Stimulated activated CD8-positive, alpha-beta memory T cell treated with anti-CD3 and anti-CD28 coated beads, Interleukin-12 subunit alpha, Interleukin-12 subunit beta, amount 100 ng/mL, for 24 hours (primary cell): ENCODE measurements around the gene CCL4.
"Not testable (repeated sequence)": the region's sequence is repeated elsewhere in the genome, so short reads cannot be mapped to it uniquely, and the experiment has no call there.

Experiments
- DNase-seq: peaks from one replicate; pipeline ENCODE4 v3.0.0-alpha.2; 2020; ENCODE audit errors: extremely low read depth

CCL4 gene

DNA sequence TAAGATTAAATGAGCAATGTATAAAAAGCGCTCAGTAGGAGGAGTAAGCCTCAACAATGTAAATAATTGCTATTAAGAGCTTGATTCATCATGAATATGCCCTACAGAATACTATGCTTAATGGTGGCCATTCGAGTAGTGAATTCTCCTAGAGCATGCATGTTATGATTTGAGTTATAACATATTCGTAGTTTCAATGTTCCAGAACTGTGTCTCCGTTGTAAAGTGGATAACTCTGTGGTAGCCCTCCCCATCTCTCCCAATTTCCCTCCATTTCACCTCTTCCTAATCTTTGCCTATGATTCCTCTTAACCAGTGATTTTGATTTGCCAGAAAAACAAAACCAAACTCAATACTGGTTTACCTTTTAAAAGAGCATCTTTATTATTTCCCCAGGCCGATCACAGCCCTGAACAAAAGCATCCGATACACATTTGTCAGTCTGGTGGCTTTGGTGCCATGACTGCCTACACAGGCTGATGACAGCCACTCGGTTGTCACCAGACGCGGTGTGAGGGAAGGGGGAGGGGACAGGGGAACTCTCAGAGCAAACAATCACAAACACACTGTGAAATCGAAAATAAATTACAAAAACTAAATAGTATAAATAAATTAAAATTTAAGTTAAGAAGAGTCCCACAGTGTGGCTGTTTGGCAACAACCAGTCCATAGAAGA is 15.6 kb upstream of the CCL4 start:
- not testable (repeated sequence) for DNase-seq

DNA sequence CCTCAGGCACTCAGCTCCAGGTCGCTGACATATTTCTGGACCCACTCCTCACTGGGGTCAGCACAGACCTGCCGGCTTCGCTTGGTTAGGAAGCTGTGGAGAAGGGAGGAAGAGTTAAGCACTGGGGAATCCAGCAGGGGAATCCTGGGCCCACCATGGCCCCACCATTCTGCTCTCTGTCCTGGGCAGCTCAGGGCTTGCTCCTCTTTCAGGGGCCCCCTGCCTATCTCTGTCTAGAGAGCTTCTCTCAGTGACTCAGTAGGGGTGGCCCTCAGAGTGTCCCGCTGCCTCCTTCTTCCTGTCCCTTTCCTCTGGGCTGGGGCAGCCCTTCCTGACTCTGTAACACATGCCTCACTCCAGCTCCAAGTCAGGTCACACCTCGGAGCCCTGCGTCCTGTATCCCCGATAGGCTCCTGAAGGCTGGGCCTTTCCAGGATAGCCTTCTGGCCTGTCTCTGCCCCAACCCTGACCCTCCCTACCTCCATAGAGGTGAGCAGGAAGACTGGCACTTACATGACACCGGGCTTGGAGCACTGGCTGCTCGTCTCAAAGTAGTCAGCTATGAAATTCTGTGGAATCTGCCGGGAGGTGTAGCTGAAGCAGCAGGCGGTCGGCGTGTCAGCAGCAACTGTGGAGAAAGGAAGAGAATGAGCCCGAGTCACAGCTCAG is 14.8 kb upstream of the CCL4 start:
- DNase-seq, result no peak

- DNase-seq, result no peak
Observed at GRCh38 chr17:36089339-36089865, 14.2 kb upstream of the CCL4 start.

DNA sequence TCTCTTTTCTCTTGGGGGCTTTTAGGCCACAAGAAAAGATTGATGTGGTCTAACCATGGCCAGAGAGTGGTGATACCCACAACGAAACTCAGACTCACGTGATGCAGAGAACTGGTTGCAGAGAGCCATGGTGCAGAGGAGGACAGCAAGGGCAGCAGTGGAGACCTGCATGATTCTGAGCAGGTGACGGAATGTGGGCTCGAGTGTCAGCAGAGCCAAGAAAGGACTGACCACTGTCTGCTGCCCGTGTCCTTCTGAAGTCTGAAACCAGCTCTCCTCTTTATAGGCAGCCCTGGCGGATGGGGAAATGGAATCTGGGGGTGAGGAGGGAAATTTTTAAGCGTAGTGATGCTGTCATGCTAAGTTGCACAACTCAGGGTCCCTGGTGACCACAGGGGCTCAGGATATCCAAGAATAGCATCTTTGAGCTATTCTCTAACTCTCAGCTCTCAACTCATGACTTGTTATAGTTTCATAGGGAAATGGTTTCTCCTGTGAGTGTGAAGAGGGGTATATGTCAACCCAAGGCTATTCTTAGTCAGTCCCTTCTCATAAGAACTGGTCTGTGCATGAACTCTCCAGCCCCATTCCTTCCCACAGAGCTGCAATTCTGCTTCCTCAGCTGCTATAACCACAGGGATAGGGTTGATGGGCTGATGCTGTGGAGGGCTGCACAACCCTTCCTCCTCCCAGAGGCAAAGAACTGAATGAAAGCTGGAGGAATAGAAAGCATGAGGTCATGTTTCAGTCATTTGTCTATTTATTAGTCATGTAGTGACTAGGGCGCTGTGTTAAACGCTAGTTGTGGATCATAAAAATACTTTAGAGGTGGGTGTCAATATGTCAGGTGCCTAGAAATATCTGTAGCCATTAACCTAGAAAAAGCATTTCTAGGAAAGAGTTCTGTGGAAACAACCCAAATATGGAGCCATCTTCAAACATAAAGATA is 13.5 kb upstream of the CCL4 start, which contains the start of gene CCL3:
TSS of gene CCL3 (minus strand) at position 256 of the 949 bp plus-strand sequence. CDS start at position 171, 85 bp downstream.
- peak; percentile 22 for DNase-seq

DNA sequence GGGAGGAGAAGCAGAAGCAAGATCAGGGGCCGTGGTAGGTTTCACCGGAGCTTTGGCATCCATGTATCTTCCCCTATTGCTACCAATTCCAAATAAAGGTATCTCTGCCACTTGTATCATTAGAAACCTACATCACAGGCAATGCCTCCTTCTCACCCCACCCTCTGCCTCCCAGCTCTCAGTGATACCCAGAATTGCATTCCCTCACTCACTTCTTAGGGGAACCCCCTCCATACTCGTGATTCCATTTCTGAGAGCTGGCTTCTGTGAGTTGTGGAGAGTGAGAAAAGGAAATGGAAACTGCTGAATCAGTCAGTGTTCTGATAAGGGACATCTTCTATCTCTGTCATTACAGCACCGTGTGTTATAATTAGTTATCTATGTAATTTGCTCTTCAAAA is 11.4 kb upstream of the CCL4 start:
- DNase-seq, result no peak

DNA sequence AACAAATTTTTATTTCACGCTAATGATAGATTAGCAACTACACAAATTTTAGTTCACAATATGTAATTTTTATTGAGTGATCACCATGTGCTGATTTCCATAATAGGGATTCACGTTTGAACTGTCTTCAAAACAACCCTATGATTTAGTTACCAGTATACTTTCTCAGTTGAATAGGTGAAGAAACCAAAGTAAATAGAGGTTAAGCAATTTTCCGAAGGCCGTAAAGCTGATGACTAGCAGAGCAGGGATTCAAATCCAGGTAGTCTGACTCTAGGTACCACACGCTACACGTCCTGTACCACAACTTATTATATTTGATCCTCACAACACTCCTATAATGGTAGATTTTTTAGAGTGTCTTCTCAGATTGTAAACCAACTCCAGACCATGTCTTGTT is 10.9 kb upstream of the CCL4 start:
- DNase-seq, result not testable (repeated sequence)

- no peak for DNase-seq
Observed at GRCh38 chr17:36094232-36094631, 9.4 kb upstream of the CCL4 start.

GRCh38 chr17:36094746-36095145 is 8.9 kb upstream of the CCL4 start:
- no peak for DNase-seq

- no peak for DNase-seq
Observed at GRCh38 chr17:36095992-36096391, 7.6 kb upstream of the CCL4 start.

DNA sequence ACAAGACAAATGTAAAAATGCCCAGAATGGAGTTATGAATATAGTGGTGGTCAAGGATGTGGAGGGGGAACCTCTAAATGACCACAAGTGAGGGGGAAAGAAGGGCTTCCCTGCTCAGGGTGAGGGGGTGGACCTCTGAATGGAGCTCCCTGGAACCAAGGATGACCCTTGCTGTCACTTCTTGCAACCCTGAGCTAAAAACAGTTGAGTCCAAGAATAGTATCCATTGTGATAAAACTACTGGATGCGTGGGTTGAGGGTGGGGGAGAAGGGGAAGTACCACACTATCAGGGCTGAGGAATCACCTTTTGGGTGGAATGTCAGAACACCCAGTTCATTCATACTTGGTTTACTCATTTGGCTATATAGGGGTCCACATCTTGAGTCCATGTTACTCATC is 4.6 kb upstream of the CCL4 start:
- not testable (repeated sequence) for DNase-seq

DNA sequence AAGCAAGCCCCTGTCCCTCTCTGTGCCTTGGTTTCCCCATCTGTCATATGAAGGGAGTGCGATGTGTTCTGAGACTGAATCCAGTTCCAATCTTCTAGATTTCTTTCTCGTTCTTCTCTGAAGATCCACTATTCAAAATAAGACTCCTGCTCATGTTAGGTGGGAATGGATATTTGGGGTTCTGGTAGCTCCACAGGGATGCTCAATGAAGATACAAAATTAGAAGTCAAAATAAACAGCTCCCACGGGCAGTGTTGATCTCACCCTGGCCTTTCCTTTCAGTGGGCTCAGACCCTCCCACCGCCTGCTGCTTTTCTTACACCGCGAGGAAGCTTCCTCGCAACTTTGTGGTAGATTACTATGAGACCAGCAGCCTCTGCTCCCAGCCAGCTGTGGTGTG is 619 bp downstream of the CCL4 start:
- DNase-seq, result not testable (repeated sequence)

DNA sequence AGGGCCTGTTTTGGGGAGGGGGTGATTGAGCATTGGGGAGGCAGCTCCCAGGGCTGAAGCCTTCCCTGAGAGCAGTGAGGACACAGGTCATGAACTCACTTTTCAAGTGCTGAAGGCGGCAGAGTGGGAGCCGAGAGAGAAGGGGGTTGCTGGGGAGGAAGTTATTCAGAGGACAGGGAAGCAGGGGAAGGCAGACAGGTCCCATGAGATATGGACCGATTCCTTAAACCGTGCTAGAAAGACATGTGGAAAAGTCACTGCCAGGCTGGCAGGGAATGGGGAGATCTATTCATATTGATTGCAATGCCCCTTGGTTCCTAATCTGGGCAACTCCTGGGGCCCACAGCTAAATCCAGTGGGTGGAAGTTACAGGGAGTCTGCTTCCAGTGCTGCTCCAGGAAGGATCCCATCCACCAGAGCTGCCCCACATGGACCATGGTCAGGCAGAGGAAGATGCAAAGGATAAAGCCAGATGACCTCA is 1.1 kb downstream of the CCL4 start:
- no peak for DNase-seq

GRCh38 chr17:36105781-36106492 is 2.3 kb downstream of the CCL4 start:
- no peak for DNase-seq

GRCh38 chr17:36106493-36106835 is 2.8 kb downstream of the CCL4 start:
- DNase-seq, result no peak

- DNase-seq, result no peak
Observed at GRCh38 chr17:36107660-36108059, 4.0 kb downstream of the CCL4 start.

DNA sequence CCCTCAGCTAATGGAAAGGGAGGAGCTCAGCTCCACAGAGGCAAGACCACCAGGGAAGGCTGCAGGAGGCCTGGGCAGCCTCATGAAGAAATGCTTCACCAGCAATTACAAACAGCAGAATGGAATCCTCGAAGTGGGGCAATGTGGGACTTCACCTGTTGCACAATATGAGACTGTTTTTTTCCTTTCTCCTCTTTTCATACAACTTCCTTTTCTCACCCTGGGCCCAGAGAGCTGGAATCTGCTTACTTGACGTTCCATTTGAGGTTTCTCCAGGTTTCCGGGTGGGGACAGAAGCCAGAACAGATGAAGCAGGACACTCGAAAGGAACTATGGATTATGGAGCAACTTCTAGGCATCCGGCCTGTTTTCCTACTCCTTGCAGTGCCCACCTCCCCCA is 4.6 kb downstream of the CCL4 start:
- not testable (repeated sequence) for DNase-seq

- no peak for DNase-seq
Observed at GRCh38 chr17:36111068-36111490, 7.5 kb downstream of the CCL4 start.

DNA sequence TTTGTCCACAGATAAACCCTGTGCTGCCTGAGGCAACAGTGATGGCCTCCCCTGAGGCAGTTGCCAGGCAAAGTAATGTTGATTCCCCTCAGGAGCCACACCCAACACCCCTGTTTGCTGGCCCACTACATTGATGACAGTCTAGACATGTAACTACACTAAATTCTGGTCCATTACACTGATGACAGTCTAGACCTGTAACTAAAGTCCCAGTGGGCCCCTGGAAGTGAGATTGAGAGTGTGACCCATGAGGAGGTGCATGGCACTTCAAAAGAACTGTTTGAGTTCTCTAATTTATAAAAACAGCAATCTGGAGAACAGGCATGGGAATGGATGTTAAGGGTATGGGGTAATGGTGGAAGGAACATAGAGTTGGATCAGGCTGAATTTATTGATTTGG is 8.9 kb downstream of the CCL4 start:
- no peak for DNase-seq

- not testable (repeated sequence) for DNase-seq
Observed at GRCh38 chr17:36113131-36113530, 9.5 kb downstream of the CCL4 start.

DNA sequence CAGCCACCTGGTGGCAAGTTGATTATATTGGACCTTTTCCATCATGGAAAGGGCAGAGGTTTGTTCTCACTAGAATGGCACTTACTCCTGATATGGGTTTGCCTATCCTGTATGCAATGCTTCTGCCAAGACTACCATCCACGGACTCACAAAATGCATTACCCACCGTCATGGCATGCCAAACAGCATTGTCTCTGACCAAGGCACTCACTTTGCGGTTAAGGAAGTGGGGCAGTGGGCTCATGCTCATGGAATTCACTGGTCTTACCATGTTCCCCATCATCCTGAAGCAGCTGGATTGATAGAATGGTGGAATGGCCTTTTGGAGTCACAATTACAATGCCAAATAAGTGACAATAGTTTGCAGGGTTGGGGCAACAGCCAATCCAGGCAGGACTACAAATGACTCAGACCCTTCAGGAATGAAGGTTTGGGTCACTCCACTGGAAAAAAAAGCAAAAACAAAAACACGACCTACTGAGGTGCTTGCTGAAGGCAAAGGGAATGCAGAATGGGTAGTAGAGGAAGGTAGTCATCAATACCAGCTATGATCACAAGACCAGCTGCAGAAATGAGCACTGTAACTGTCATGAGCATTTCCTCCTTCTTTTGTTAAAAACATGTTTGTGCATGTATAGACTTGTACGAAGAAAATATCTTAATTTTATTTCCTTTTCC is 11.5 kb downstream of the CCL4 start:
- not testable (repeated sequence) for DNase-seq

- not testable (repeated sequence) for DNase-seq
Observed at GRCh38 chr17:36115649-36115977, 12.0 kb downstream of the CCL4 start.
